MM.1S (cell line): ENCODE data around the gene CHN1.

Experiments used
- DNase-seq: peaks from one replicate; pipeline ENCODE4 v3.0.0-alpha.2; 2015
- H2AFZ ChIP-seq: fragments of 300-600 bp; sonication (generic); 2 replicates; pipeline ENCODE4 v1.6.0; 2016; ENCODE audit warnings: antibody characterized with exemption, low read length
- H3F3A ChIP-seq: fragments of 300-600 bp; sonication (generic); 2 replicates; pipeline ENCODE4 v1.6.1; 2016; ENCODE audit warnings: mild to moderate bottlenecking, antibody characterized with exemption, low read length, moderate library complexity, mixed read lengths; ENCODE audit not compliant: insufficient read depth
- H3K27ac ChIP-seq: fragments of 300-600 bp; sonication (generic); 2 replicates; pipeline ENCODE4 v1.5.1; 2016; ENCODE audit warnings: mild to moderate bottlenecking, low read length
- H3K27me3 ChIP-seq: fragments of 300-600 bp; sonication (generic); replicated peaks from 2 replicates; pipeline ENCODE4 v1.6.0; 2016; ENCODE audit warnings: low read length; ENCODE audit not compliant: insufficient read depth
- H3K36me3 ChIP-seq: fragments of 300-600 bp; sonication (generic); replicated peaks from 2 replicates; pipeline ENCODE4 v1.6.1; 2016; ENCODE audit warnings: mild to moderate bottlenecking, low read length, mixed read lengths; ENCODE audit not compliant: insufficient read depth
- H3K4me1 ChIP-seq: fragments of 300-600 bp; sonication (generic); 2 replicates; pipeline ENCODE4 v1.6.1; 2016; ENCODE audit warnings: low read length, mixed read lengths
- H3K4me2 ChIP-seq: fragments of 300-600 bp; sonication (generic); 2 replicates; pipeline ENCODE4 v1.6.0; 2016; ENCODE audit warnings: low read depth, low read length
- H3K4me3 ChIP-seq: fragments of 300-600 bp; sonication (generic); 2 replicates; pipeline ENCODE4 v1.5.1; 2016; ENCODE audit warnings: low read length, mixed read lengths
- H3K79me2 ChIP-seq: fragments of 300-600 bp; sonication (generic); 2 replicates; pipeline ENCODE4 v1.6.1; 2016; ENCODE audit warnings: mixed run types, low read length, mixed read lengths
- H3K9ac ChIP-seq: fragments of 300-600 bp; sonication (generic); 2 replicates; pipeline ENCODE4 v1.6.1; 2016; ENCODE audit warnings: low read length, mixed read lengths
- H3K9me2 ChIP-seq: fragments of 300-600 bp; sonication (generic); replicated peaks from 2 replicates; pipeline ENCODE4 v1.6.1; 2016; ENCODE audit warnings: mild to moderate bottlenecking, low read length, mixed read lengths; ENCODE audit not compliant: insufficient read depth
- H3K9me3 ChIP-seq: fragments of 300-600 bp; sonication (generic); replicated peaks from 2 replicates; pipeline ENCODE4 v1.6.1; 2016; ENCODE audit warnings: mild to moderate bottlenecking, low read length, mixed read lengths; ENCODE audit not compliant: insufficient read depth
- H4K20me1 ChIP-seq: fragments of 300-600 bp; sonication (generic); 2 replicates; pipeline ENCODE4 v1.6.1; 2016; ENCODE audit warnings: mild to moderate bottlenecking, low read length, moderate library complexity, mixed read lengths; ENCODE audit not compliant: insufficient read depth
- CTCF ChIP-seq: fragments of 300-600 bp; sonication (generic); IDR thresholded peaks from 2 replicates; pipeline ENCODE4 v1.5.1; 2016; ENCODE audit warnings: antibody characterized with exemption, low read length, mixed read lengths
- EZH2 ChIP-seq: fragments of 300-600 bp; sonication (generic); optimal IDR thresholded peaks from 2 replicates; pipeline ENCODE3; 2017; ENCODE audit warnings: low read depth, mild to moderate bottlenecking, antibody characterized with exemption, low read length, mixed read lengths
- EZH2phosphoT487 ChIP-seq: fragments of 300-600 bp; sonication (generic); IDR thresholded peaks from 2 replicates; pipeline ENCODE4 v1.6.1; 2018; ENCODE audit warnings: antibody characterized with exemption, low read length

CHN1 gene

GRCh38 chr2:174914853-174915760 is 90.1 kb downstream of the CHN1 start:
- H3K36me3 ChIP-seq: no peaks in the 10 kb centered on the region
- H3K27ac ChIP-seq: no peak overlapping the region
- DNase-seq: no peak
- H3F3A ChIP-seq: no peaks in the 10 kb centered on the region
- no peaks in the 10 kb centered on the region for H4K20me1 ChIP-seq
- H3K27me3 ChIP-seq: no peaks in the 10 kb centered on the region
- no peak overlapping the region for H3K9ac ChIP-seq
- H3K9me3 ChIP-seq: no peaks in the 10 kb centered on the region
- no peak overlapping the region for H2AFZ ChIP-seq
- H3K4me2 ChIP-seq: no peak overlapping the region
- no peak for TF ChIP-seq EZH2
- no peak for TF ChIP-seq CTCF
- TF ChIP-seq EZH2phosphoT487: no peak
- H3K79me2 ChIP-seq: no peaks in the 10 kb centered on the region
- no peak overlapping the region for H3K4me3 ChIP-seq
- no peaks in the 10 kb centered on the region for H3K9me2 ChIP-seq
- no peaks in the 10 kb centered on the region for H3K4me1 ChIP-seq

GRCh38 chr2:174908284-174908683 is 96.9 kb downstream of the CHN1 start:
- Histone ChIP-seq H3K27me3 (no peaks in the 10 kb centered on the region), H3K4me1 (peaks cover 13% of the 10 kb centered on the region), H4K20me1 (no peaks in the 10 kb centered on the region), H3K4me2 (no peak overlapping the region), H3K36me3 (no peaks in the 10 kb centered on the region), H3K9me3 (no peaks in the 10 kb centered on the region), H2AFZ (no peak overlapping the region), H3F3A (no peaks in the 10 kb centered on the region), H3K9ac (no peak overlapping the region), H3K9me2 (no peaks in the 10 kb centered on the region), H3K4me3 (no peak overlapping the region), H3K27ac (no peak overlapping the region), H3K79me2 (no peaks in the 10 kb centered on the region)
- TF ChIP-seq EZH2phosphoT487: no peak
- no peak for TF ChIP-seq CTCF
- no peak for TF ChIP-seq EZH2
- DNase-seq: no peak

GRCh38 chr2:174903264-174903556 is 102.0 kb downstream of the CHN1 start:
- H3K4me3 ChIP-seq: no peak overlapping the region
- H3K79me2 ChIP-seq: no peaks in the 10 kb centered on the region
- DNase-seq: no peak
- H3K9me2 ChIP-seq: no peaks in the 10 kb centered on the region
- no peak overlapping the region for H3K4me2 ChIP-seq
- no peak overlapping the region for H3K27ac ChIP-seq
- H3K9me3 ChIP-seq: no peaks in the 10 kb centered on the region
- no peak overlapping the region for H2AFZ ChIP-seq
- H3K4me1 ChIP-seq: no peaks in the 10 kb centered on the region
- H3K27me3 ChIP-seq: no peaks in the 10 kb centered on the region
- H3K9ac ChIP-seq: no peak overlapping the region
- no peaks in the 10 kb centered on the region for H3F3A ChIP-seq
- H4K20me1 ChIP-seq: no peaks in the 10 kb centered on the region
- H3K36me3 ChIP-seq: no peaks in the 10 kb centered on the region
- TF ChIP-seq EZH2: no peak
- TF ChIP-seq EZH2phosphoT487: no peak
- TF ChIP-seq CTCF: no peak
